ENCODE data around the gene SLC5A7.

The SLC5A7 gene

GRCh38 chr2:107986278-107987217, at the start of gene SLC5A7:
Gene SLC5A7 (plus strand): TSS chr2:107986524. CDS start chr2:107988156, 1,632 bp downstream.
- no peak for DNase-seq

- no peak for DNase-seq
Measured at GRCh38 chr2:107961395-107961794, 24.9 kb upstream of the SLC5A7 start.

- DNase-seq = no peak
Measured at GRCh38 chr2:107964185-107964584, 22.1 kb upstream of the SLC5A7 start.

GRCh38 chr2:107984707-107985106, 1.6 kb upstream of the SLC5A7 start:
- DNase-seq = no peak

GRCh38 chr2:107988108-107988507, 1.8 kb downstream of the SLC5A7 start:
- DNase-seq = no peak

GRCh38 chr2:107989445-107989844, 3.1 kb downstream of the SLC5A7 start:
- no peak for DNase-seq

GRCh38 chr2:107990718-107991117, 4.4 kb downstream of the SLC5A7 start:
- DNase-seq = no peak

GRCh38 chr2:107992069-107992468, 5.7 kb downstream of the SLC5A7 start:
- DNase-seq = no peak

- DNase-seq = no peak
Measured at GRCh38 chr2:107999158-107999557, 12.8 kb downstream of the SLC5A7 start.

GRCh38 chr2:108010912-108011591, 24.7 kb downstream of the SLC5A7 start:
- DNase-seq = no peak

- no peak for DNase-seq
Measured at GRCh38 chr2:108013305-108013704, 27.0 kb downstream of the SLC5A7 start.

GRCh38 chr2:108022628-108023027, 36.3 kb downstream of the SLC5A7 start:
- no peak for DNase-seq

GRCh38 chr2:108023776-108024175, 37.5 kb downstream of the SLC5A7 start:
- DNase-seq = no peak

- no peak for DNase-seq
Measured at GRCh38 chr2:108026092-108026794, 39.9 kb downstream of the SLC5A7 start.

- DNase-seq = no peak
Measured at GRCh38 chr2:108029496-108029895, 43.2 kb downstream of the SLC5A7 start.

- no peak for DNase-seq
Measured at GRCh38 chr2:108029912-108030311, 43.6 kb downstream of the SLC5A7 start.

- no peak for DNase-seq
Measured at GRCh38 chr2:108031471-108031941, 45.2 kb downstream of the SLC5A7 start.

GRCh38 chr2:108034843-108035242, 48.5 kb downstream of the SLC5A7 start:
- DNase-seq = no peak

GRCh38 chr2:108048752-108049151, 62.4 kb downstream of the SLC5A7 start:
- no peak for DNase-seq

GRCh38 chr2:108058576-108059137, 72.3 kb downstream of the SLC5A7 start:
- DNase-seq = no peak

- DNase-seq = no peak
Measured at GRCh38 chr2:108061439-108062042, 75.2 kb downstream of the SLC5A7 start.

All from amniotic stem cell (primary cell).